Astrocyte (in vitro differentiated cells and primary cell): Measurements from ENCODE around the gene LY9. TPM values are rescaled to one million over a fixed set of nuclear protein-coding genes. Genes with fewer than 3 reads are reported as not detected.

Experiments
- DNase-seq: peaks from one replicate; pipeline ENCODE4 v3.0.0-alpha.2; 2010; ENCODE audit warnings: low read depth
- FAIRE-seq: peaks from 2 replicates; lab custom pipeline; 2011; peaks lifted over from hg19 to GRCh38; lab: Jason Lieb, UNC
- H2AFZ ChIP-seq: 2 replicates; pipeline ENCODE4 v1.6.0; 2012; ENCODE audit warnings: low read depth, low read length, inconsistent platforms
- H3K27ac ChIP-seq: 2 replicates; pipeline ENCODE4 v1.5.1; 2011; ENCODE audit warnings: low read depth, low read length, inconsistent platforms
- H3K27me3 ChIP-seq: 2 replicates; pipeline ENCODE4 v1.6.0; 2011; ENCODE audit warnings: low read length, inconsistent platforms; ENCODE audit not compliant: insufficient read depth
- H3K36me3 ChIP-seq: 2 replicates; pipeline ENCODE4 v1.5.1; 2011; ENCODE audit warnings: low read length, inconsistent platforms; ENCODE audit not compliant: insufficient read depth
- H3K4me1 ChIP-seq: 2 replicates; pipeline ENCODE4 v1.5.1; 2011; ENCODE audit warnings: low read length, inconsistent platforms; ENCODE audit not compliant: insufficient read depth
- H3K4me2 ChIP-seq: 2 replicates; pipeline ENCODE4 v1.6.0; 2012; ENCODE audit warnings: low read length, inconsistent platforms
- H3K4me3 ChIP-seq: 2 replicates; pipeline ENCODE4 v1.5.1; 2011; ENCODE audit warnings: low read depth, mild to moderate bottlenecking, low read length, inconsistent platforms; ENCODE audit not compliant: insufficient read depth
- H3K79me2 ChIP-seq: 2 replicates; pipeline ENCODE4 v1.6.0; 2012; ENCODE audit warnings: mild to moderate bottlenecking, low read length, inconsistent platforms; ENCODE audit not compliant: insufficient read depth
- H3K9ac ChIP-seq: 2 replicates; pipeline ENCODE4 v1.6.0; 2012; ENCODE audit warnings: mild to moderate bottlenecking, low read length, inconsistent platforms
- H3K9me3 ChIP-seq: 2 replicates; pipeline ENCODE4 v1.5.1; 2012; ENCODE audit warnings: low read depth, mild to moderate bottlenecking, low read length, inconsistent platforms; ENCODE audit not compliant: insufficient read depth
- H4K20me1 ChIP-seq: 2 replicates; pipeline ENCODE4 v1.6.0; 2012; ENCODE audit warnings: low read length, inconsistent platforms; ENCODE audit not compliant: insufficient read depth
- H3K27ac Mint-ChIP-seq: one replicate; pipeline ENCODE4 v1.8.0; 2021; ENCODE audit warnings: mild to moderate bottlenecking, mixed read lengths; ENCODE audit not compliant: unreplicated experiment
- H3K27me3 Mint-ChIP-seq: one replicate; pipeline ENCODE4 v1.8.0; 2021; ENCODE audit warnings: low read depth, mixed read lengths; ENCODE audit not compliant: unreplicated experiment
- H3K36me3 Mint-ChIP-seq: one replicate; pipeline ENCODE4 v1.8.0; 2021; ENCODE audit warnings: low read depth, mixed read lengths; ENCODE audit not compliant: unreplicated experiment
- H3K4me1 Mint-ChIP-seq: one replicate; pipeline ENCODE4 v1.8.0; 2021; ENCODE audit warnings: low read depth, mixed read lengths; ENCODE audit not compliant: unreplicated experiment
- H3K4me3 Mint-ChIP-seq: one replicate; pipeline ENCODE4 v1.8.0; 2021; ENCODE audit warnings: mild to moderate bottlenecking, moderate library complexity, mixed read lengths; ENCODE audit not compliant: unreplicated experiment
- H3K9me3 Mint-ChIP-seq: one replicate; pipeline ENCODE4 v1.8.0; 2021; ENCODE audit warnings: mild to moderate bottlenecking, mixed read lengths; ENCODE audit not compliant: unreplicated experiment
- EZH2 ChIP-seq: IDR thresholded peaks from 2 replicates; pipeline ENCODE4 v1.6.1; 2012; ENCODE audit warnings: mild to moderate bottlenecking, low read length, inconsistent platforms; ENCODE audit not compliant: insufficient read depth
- total RNA-seq: library from RNA; stranded (reverse); gene quantifications from 2 replicates; pipeline ENCODE4 v1.2.1, GENCODE V29; 2021
- TF ChIP-seq, protein P1 (sequence below): IDR thresholded peaks from 2 replicates; pipeline ENCODE4 v1.5.1; 2011; ENCODE audit warnings: low read depth, mild to moderate bottlenecking, inconsistent platforms, low read length, moderate library complexity; ENCODE audit not compliant: insufficient read depth

LY9 gene
- total RNA-seq, 1 donor from 2014 or later, result not detected

GRCh38 chr1:160839746-160840145 lies 43.8 kb downstream of the LY9 start:
- Mint-ChIP-seq H3K4me3 (no peak overlapping the region), H3K27ac (no peak overlapping the region), H3K27me3 (peaks cover 36% of the 10 kb centered on the region), H3K9me3 (no peaks in the 10 kb centered on the region), H3K36me3 (no peaks in the 10 kb centered on the region), H3K4me1 (peaks cover 3% of the 10 kb centered on the region)
- no peak overlapping the region for H3K4me3 ChIP-seq
- TF ChIP-seq, protein P1, sequence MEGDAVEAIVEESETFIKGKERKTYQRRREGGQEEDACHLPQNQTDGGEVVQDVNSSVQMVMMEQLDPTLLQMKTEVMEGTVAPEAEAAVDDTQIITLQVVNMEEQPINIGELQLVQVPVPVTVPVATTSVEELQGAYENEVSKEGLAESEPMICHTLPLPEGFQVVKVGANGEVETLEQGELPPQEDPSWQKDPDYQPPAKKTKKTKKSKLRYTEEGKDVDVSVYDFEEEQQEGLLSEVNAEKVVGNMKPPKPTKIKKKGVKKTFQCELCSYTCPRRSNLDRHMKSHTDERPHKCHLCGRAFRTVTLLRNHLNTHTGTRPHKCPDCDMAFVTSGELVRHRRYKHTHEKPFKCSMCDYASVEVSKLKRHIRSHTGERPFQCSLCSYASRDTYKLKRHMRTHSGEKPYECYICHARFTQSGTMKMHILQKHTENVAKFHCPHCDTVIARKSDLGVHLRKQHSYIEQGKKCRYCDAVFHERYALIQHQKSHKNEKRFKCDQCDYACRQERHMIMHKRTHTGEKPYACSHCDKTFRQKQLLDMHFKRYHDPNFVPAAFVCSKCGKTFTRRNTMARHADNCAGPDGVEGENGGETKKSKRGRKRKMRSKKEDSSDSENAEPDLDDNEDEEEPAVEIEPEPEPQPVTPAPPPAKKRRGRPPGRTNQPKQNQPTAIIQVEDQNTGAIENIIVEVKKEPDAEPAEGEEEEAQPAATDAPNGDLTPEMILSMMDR, result no peak
- no peak for TF ChIP-seq EZH2
- no peaks in the 10 kb centered on the region for H4K20me1 ChIP-seq
- DNase-seq, result no peak
- H3K79me2 ChIP-seq, result no peaks in the 10 kb centered on the region
- no peak overlapping the region for H3K27ac ChIP-seq
- no peaks in the 10 kb centered on the region for H3K36me3 ChIP-seq
- H3K4me2 ChIP-seq, result no peak overlapping the region
- no peak for FAIRE-seq
- no peak overlapping the region for H2AFZ ChIP-seq
- no peak overlapping the region for H3K9ac ChIP-seq
- no peaks in the 10 kb centered on the region for H3K27me3 ChIP-seq
- no peaks in the 10 kb centered on the region for H3K9me3 ChIP-seq
- H3K4me1 ChIP-seq, result peaks cover 3% of the 10 kb centered on the region

DNA sequence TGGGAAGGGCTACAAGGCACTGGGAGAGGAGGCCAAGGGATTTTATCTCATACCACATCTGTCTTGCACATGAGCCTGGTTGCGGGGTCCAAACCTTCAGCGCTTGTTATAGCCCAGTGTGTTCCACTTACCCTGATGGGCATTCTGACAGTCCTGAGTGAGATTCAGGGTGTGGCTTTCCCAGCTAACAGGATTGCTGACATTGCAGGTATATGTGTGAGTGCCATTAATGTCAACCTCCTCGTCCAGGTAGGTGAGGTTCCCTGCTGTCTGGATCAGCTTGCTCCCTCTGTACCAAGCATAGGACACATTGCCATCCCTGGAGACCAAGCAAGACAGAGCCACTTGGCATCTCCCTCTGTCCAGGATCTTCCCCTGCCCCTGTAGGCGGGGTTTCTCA lies 45.1 kb downstream of the LY9 start:
- H3K4me2 ChIP-seq, result no peak overlapping the region
- Mint-ChIP-seq H3K27me3 (peaks cover 28% of the 10 kb centered on the region), H3K4me1 (peaks cover 3% of the 10 kb centered on the region), H3K4me3 (no peak overlapping the region), H3K9me3 (no peaks in the 10 kb centered on the region), H3K27ac (no peak overlapping the region), H3K36me3 (no peaks in the 10 kb centered on the region)
- no peak overlapping the region for H3K4me3 ChIP-seq
- DNase-seq (no peak), FAIRE-seq (no peak)
- TF ChIP-seq, protein P1, result no peak
- no peak for TF ChIP-seq EZH2
- H3K36me3 ChIP-seq, result no peaks in the 10 kb centered on the region
- H3K79me2 ChIP-seq, result no peaks in the 10 kb centered on the region
- H3K27me3 ChIP-seq, result no peaks in the 10 kb centered on the region
- H3K27ac ChIP-seq, result no peak overlapping the region
- no peak overlapping the region for H2AFZ ChIP-seq
- H3K4me1 ChIP-seq, result peaks cover 3% of the 10 kb centered on the region
- no peaks in the 10 kb centered on the region for H3K9me3 ChIP-seq
- H3K9ac ChIP-seq, result no peak overlapping the region
- H4K20me1 ChIP-seq, result no peaks in the 10 kb centered on the region

- Histone ChIP-seq H2AFZ (no peak overlapping the region), H3K9ac (no peak overlapping the region), H4K20me1 (no peaks in the 10 kb centered on the region), H3K27ac (no peak overlapping the region), H3K27me3 (no peaks in the 10 kb centered on the region), H3K36me3 (no peaks in the 10 kb centered on the region), H3K9me3 (no peaks in the 10 kb centered on the region), H3K4me1 (no peaks in the 10 kb centered on the region), H3K4me3 (no peak overlapping the region), H3K4me2 (no peak overlapping the region), H3K79me2 (no peaks in the 10 kb centered on the region)
- H3K36me3 Mint-ChIP-seq, result no peaks in the 10 kb centered on the region
- FAIRE-seq (no peak), DNase-seq (no peak)
- no peak overlapping the region for H3K27ac Mint-ChIP-seq
- TF ChIP-seq, protein P1, result no peak
- no peaks in the 10 kb centered on the region for H3K9me3 Mint-ChIP-seq
- H3K27me3 Mint-ChIP-seq, result peaks cover 30% of the 10 kb centered on the region
- H3K4me1 Mint-ChIP-seq, result no peaks in the 10 kb centered on the region
- H3K4me3 Mint-ChIP-seq, result no peak overlapping the region
Observed at GRCh38 chr1:160844447-160845232, 48.7 kb downstream of the LY9 start.
